Fibroblast of lung (primary cell): Measurements from ENCODE around the gene FAM234B. TPM values are rescaled to one million over a fixed set of nuclear protein-coding genes. Genes with fewer than 3 reads are reported as not detected.

ENCODE experiments used
- DNase-seq, 2 donors: peaks; one replicate each; pipeline versions ENCODE4 v3.0.0 to v3.0.0-alpha.2; 2010; ENCODE audit warnings: low read depth in 2 of 2
- H2AFZ ChIP-seq: 2 replicates; pipeline ENCODE4 v1.5.1; 2012; ENCODE audit warnings: low read length, control low read depth, inconsistent platforms
- H3K27ac ChIP-seq: 2 replicates; pipeline ENCODE4 v1.5.1; 2011; ENCODE audit warnings: low read length, control low read depth; ENCODE audit not compliant: insufficient read depth
- H3K27me3 ChIP-seq: 2 replicates; pipeline ENCODE4 v1.5.1; 2011; ENCODE audit warnings: mild to moderate bottlenecking, low read length; ENCODE audit not compliant: control insufficient read depth, insufficient read depth
- H3K36me3 ChIP-seq: 2 replicates; pipeline ENCODE4 v1.5.1; 2011; ENCODE audit warnings: low read length; ENCODE audit not compliant: control insufficient read depth, insufficient read depth
- H3K4me1 ChIP-seq: 2 replicates; pipeline ENCODE4 v1.5.1; 2011; ENCODE audit warnings: low read length; ENCODE audit not compliant: control insufficient read depth, insufficient read depth; ENCODE audit errors: extremely low read depth
- H3K4me2 ChIP-seq: 2 replicates; pipeline ENCODE4 v1.5.1; 2011; ENCODE audit warnings: low read length, control low read depth; ENCODE audit not compliant: insufficient read depth; ENCODE audit errors: extremely low read depth
- H3K4me3 ChIP-seq, 4 experiments: fragments of 200-600 bp in 1 of 4; sonication (generic) in 1 of 4; replicated peaks in 1 of 4; 2 replicates each; pipeline ENCODE4 v1.5.1; 2011 to 2016; ENCODE audit warnings: low read length in 4 of 4, low read depth in 3 of 4, mild to moderate bottlenecking in 3 of 4, control low read depth in 2 of 4, inconsistent platforms in 1 of 4, mixed read lengths in 1 of 4; ENCODE audit not compliant: insufficient read depth in 1 of 4; ENCODE audit errors: control extremely low read depth in 1 of 4
- H3K79me2 ChIP-seq: 2 replicates; pipeline ENCODE4 v1.5.1; 2012; ENCODE audit warnings: mild to moderate bottlenecking, low read length, inconsistent platforms; ENCODE audit not compliant: control insufficient read depth, insufficient read depth
- H3K9ac ChIP-seq: 2 replicates; pipeline ENCODE4 v1.5.1; 2011; ENCODE audit warnings: mild to moderate bottlenecking, low read length, control low read depth; ENCODE audit not compliant: insufficient read depth
- H3K9me3 ChIP-seq: 2 replicates; pipeline ENCODE4 v1.5.1; 2012; ENCODE audit warnings: low read depth, low read length; ENCODE audit not compliant: control insufficient read depth, insufficient read depth
- H4K20me1 ChIP-seq: 2 replicates; pipeline ENCODE4 v1.5.1; 2011; ENCODE audit warnings: low read length; ENCODE audit not compliant: control insufficient read depth, insufficient read depth; ENCODE audit errors: extremely low read depth
- CTCF ChIP-seq, 2 donors: IDR thresholded peaks in 1 of 2; conservative IDR thresholded peaks in 1 of 2; 1 replicate in 1 of 2; 2 replicates in 1 of 2; pipeline ENCODE4 v1.5.1; 2011 to 2012; ENCODE audit warnings: low read length in 2 of 2, control low read depth in 1 of 2, inconsistent platforms in 1 of 2, low read depth in 1 of 2, mild to moderate bottlenecking in 1 of 2
- EZH2 ChIP-seq: IDR thresholded peaks from 2 replicates; pipeline ENCODE4 v1.5.1; 2012; ENCODE audit warnings: low read length, control low read depth, mild to moderate bottlenecking; ENCODE audit errors: missing control alignments
- polyA plus RNA-seq, 2 donors: library from polyadenylated mRNA; depleted of rRNA in 1 of 2; stranded (reverse) in 1 of 2; unstranded in 1 of 2; fragments of >200 nt; gene quantifications; 2 replicates each; pipeline ENCODE4 v1.2.1, GENCODE V29; 2011 to 2012; ENCODE audit warnings: missing spikeins in 1 of 2
- total RNA-seq: library from RNA; depleted of rRNA; stranded (reverse); fragments of >200 nt; gene quantifications from 2 replicates; pipeline ENCODE4 v1.2.1, GENCODE V29; 2014

Gene FAM234B
- total and polyA plus RNA-seq, 2 donors (not counting 1 experiment from before 2014, with no cell fraction given): 7.3 to 10.4 TPM

GRCh38 chr12:13038491-13039161 is 5.6 kb upstream of the FAM234B start:
- no peak overlapping the region for H3K27ac ChIP-seq

GRCh38 chr12:13039328-13039956 is 4.7 kb upstream of the FAM234B start:
- peaks cover 7% of the 10 kb centered on the region for H3K4me1 ChIP-seq
- no peaks in the 10 kb centered on the region for H3K27me3 ChIP-seq
- H3K4me3 ChIP-seq: no peak overlapping the region
- no peak overlapping the region for H3K9ac ChIP-seq
- no peak overlapping the region for H3K27ac ChIP-seq
- TF ChIP-seq EZH2 (no peak), CTCF (conservative IDR thresholded peaks at IDR 0.05 in 1 of 2, IDR thresholded peaks at IDR 0.05 in 1 of 2; ENCODE audit: low read depth in 1 of 2, low read length in 2 of 2) (no peak)
- no peaks in the 10 kb centered on the region for H3K36me3 ChIP-seq
- no peak overlapping the region for H2AFZ ChIP-seq
- H3K79me2 ChIP-seq: no peaks in the 10 kb centered on the region
- no peak overlapping the region for H3K4me2 ChIP-seq
- H4K20me1 ChIP-seq: no peaks in the 10 kb centered on the region
- H3K9me3 ChIP-seq: no peaks in the 10 kb centered on the region
- DNase-seq: no peak

More at GRCh38 chr12:13038491-13039161, 5.6 kb upstream of the FAM234B start:
- Histone ChIP-seq H3K4me3 (no peak overlapping the region), H3K9me3 (no peaks in the 10 kb centered on the region), H3K79me2 (no peaks in the 10 kb centered on the region), H4K20me1 (no peaks in the 10 kb centered on the region), H3K4me2 (peak overlapping the region; percentile 44), H3K4me1 (peaks cover 3% of the 10 kb centered on the region), H3K36me3 (no peaks in the 10 kb centered on the region), H3K9ac (no peak overlapping the region), H2AFZ (no peak overlapping the region), H3K27me3 (no peaks in the 10 kb centered on the region)
- TF ChIP-seq EZH2: no peak
- no peak for TF ChIP-seq CTCF (conservative IDR thresholded peaks at IDR 0.05 in 1 of 2, IDR thresholded peaks at IDR 0.05 in 1 of 2; ENCODE audit: low read depth in 1 of 2, low read length in 2 of 2)
- peak; percentile 83 to 87 for DNase-seq

- Histone ChIP-seq H3K9ac (no peak overlapping the region), H3K4me1 (peaks cover 7% of the 10 kb centered on the region), H4K20me1 (no peaks in the 10 kb centered on the region), H3K27ac (no peak overlapping the region), H2AFZ (no peak overlapping the region), H3K9me3 (no peaks in the 10 kb centered on the region), H3K79me2 (no peaks in the 10 kb centered on the region), H3K4me3 (no peak overlapping the region), H3K27me3 (no peaks in the 10 kb centered on the region), H3K36me3 (no peaks in the 10 kb centered on the region), H3K4me2 (no peak overlapping the region)
- DNase-seq: no peak
- no peak for TF ChIP-seq CTCF (conservative IDR thresholded peaks at IDR 0.05 in 1 of 2, IDR thresholded peaks at IDR 0.05 in 1 of 2; ENCODE audit: low read depth in 1 of 2, low read length in 2 of 2)
- TF ChIP-seq EZH2: no peak
Measured at GRCh38 chr12:13041224-13041623, 3.0 kb upstream of the FAM234B start.
